HepG2 (cell line): ENCODE results near the gene KCTD14. TPM values are rescaled to one million over a fixed set of nuclear protein-coding genes. Genes with fewer than 3 reads are reported as not detected.
A peak's percentile ranks its signal among the peaks of the same experiment; 100 is the strongest.

ENCODE experiments used
- BCL6 ChIP-seq: IDR thresholded peaks from 2 replicates; pipeline ENCODE4 v1.6.1; 2016; ENCODE audit warnings: missing genetic modification reagents, missing compliant biosample characterization
- CBFB ChIP-seq: sonication (generic); formaldehyde crosslinking; IDR thresholded peaks from 2 replicates; pipeline ENCODE4 v1.4.0; 2020; ENCODE audit warnings: missing genetic modification reagents
- ESRRA ChIP-seq: sonication (generic); formaldehyde crosslinking; IDR thresholded peaks from 2 replicates; pipeline ENCODE4 v1.5.1; 2020; ENCODE audit warnings: mild to moderate bottlenecking, low read depth, missing genetic modification reagents
- GATAD1 ChIP-seq: IDR thresholded peaks from 2 replicates; pipeline ENCODE4 v1.6.1; 2016; ENCODE audit warnings: missing genetic modification reagents, missing compliant biosample characterization
- GFI1 ChIP-seq: sonication (generic); formaldehyde crosslinking; IDR thresholded peaks from 2 replicates; pipeline ENCODE4 v1.5.0; 2020; ENCODE audit warnings: missing genetic modification reagents, mild to moderate bottlenecking, borderline replicate concordance
- HOXA3 ChIP-seq: sonication (generic); formaldehyde crosslinking; IDR thresholded peaks from 2 replicates; pipeline ENCODE4 v1.5.0; 2020; ENCODE audit warnings: missing genetic modification reagents
- IRF2 ChIP-seq: IDR thresholded peaks from 2 replicates; pipeline ENCODE4 v1.6.1; 2018; ENCODE audit warnings: missing genetic modification reagents, missing compliant biosample characterization
- KAT8 ChIP-seq: IDR thresholded peaks from 2 replicates; pipeline ENCODE4 v1.6.1; 2016; ENCODE audit warnings: missing genetic modification reagents, missing compliant biosample characterization
- KDM4B ChIP-seq: sonication (generic); formaldehyde crosslinking; IDR thresholded peaks from 2 replicates; pipeline ENCODE4 v1.4.0; 2020; ENCODE audit warnings: missing genetic modification reagents
- MBD4 ChIP-seq: IDR thresholded peaks from 2 replicates; pipeline ENCODE4 v1.6.1; 2012; ENCODE audit warnings: low read length, inconsistent platforms, borderline replicate concordance
- MTA3 ChIP-seq: sonication (generic); formaldehyde crosslinking; IDR thresholded peaks from 2 replicates; pipeline ENCODE4 v1.4.0; 2020; ENCODE audit warnings: missing genetic modification reagents
- NFIB ChIP-seq: sonication (generic); formaldehyde crosslinking; IDR thresholded peaks from 2 replicates; pipeline ENCODE4 v1.9.0; 2021; ENCODE audit warnings: missing genetic modification reagents, mild to moderate bottlenecking, borderline replicate concordance
- NFYB ChIP-seq: sonication (generic); formaldehyde crosslinking; IDR thresholded peaks from 2 replicates; pipeline ENCODE4 v1.4.0; 2020; ENCODE audit warnings: missing genetic modification reagents
- REXO4 ChIP-seq: sonication (generic); formaldehyde crosslinking; IDR thresholded peaks from 2 replicates; pipeline ENCODE4 v1.8.0; 2022; ENCODE audit warnings: missing genetic modification reagents, mild to moderate bottlenecking, borderline replicate concordance
- SIN3A ChIP-seq: IDR thresholded peaks from 2 replicates; pipeline ENCODE4 v1.6.1; 2011; ENCODE audit warnings: low read depth, mild to moderate bottlenecking, control low read depth, low read length, borderline replicate concordance
- SP2 ChIP-seq: sonication (generic); formaldehyde crosslinking; IDR thresholded peaks from 2 replicates; pipeline ENCODE4 v1.5.1; 2020; ENCODE audit warnings: mild to moderate bottlenecking, missing genetic modification reagents
- YEATS2 ChIP-seq: sonication (generic); formaldehyde crosslinking; IDR thresholded peaks from 2 replicates; pipeline ENCODE4 v1.4.0; 2020; ENCODE audit warnings: missing genetic modification reagents, borderline replicate concordance
- ZFP36L2 ChIP-seq: sonication (generic); formaldehyde crosslinking; IDR thresholded peaks from 2 replicates; pipeline ENCODE4 v1.4.0; 2020; ENCODE audit warnings: missing genetic modification reagents
- ZNF251 ChIP-seq: sonication (generic); formaldehyde crosslinking; IDR thresholded peaks from 2 replicates; pipeline ENCODE4 v1.9.0; 2021; ENCODE audit warnings: mild to moderate bottlenecking, missing genetic modification reagents
- ZNF430 ChIP-seq: sonication (generic); formaldehyde crosslinking; IDR thresholded peaks from 2 replicates; pipeline ENCODE4 v1.9.0; 2021; ENCODE audit warnings: mild to moderate bottlenecking, missing genetic modification reagents
- polyA plus RNA-seq, 8 experiments: library from polyadenylated mRNA; depleted of rRNA in 3 of 8; stranded (reverse) in 7 of 8; unstranded in 1 of 8; fragments of >200 nt; fragmentation: Illumina TruSeq in 4 of 8; extraction: Trizol in 4 of 8; gene quantifications; 2 replicates each; pipeline versions ENCODE4 v1.2.1 to v1.2.3, GENCODE V29; 2011 to 2016; ENCODE audit warnings: low read depth in 4 of 8, missing spikeins in 1 of 8, mixed read lengths in 1 of 8; ENCODE audit not compliant: insufficient read depth in 1 of 8
- total RNA-seq, 5 experiments: library from RNA; depleted of rRNA; stranded (reverse); fragments of >200 nt; fragmentation: Illumina TruSeq; extraction: Trizol; gene quantifications; 2 replicates each; pipeline ENCODE4 v1.2.3, GENCODE V29; 2016; ENCODE audit warnings: low read depth in 1 of 5
- TF ChIP-seq, protein P1 (sequence below): sonication (generic); formaldehyde crosslinking; IDR thresholded peaks from 2 replicates; pipeline ENCODE4 v1.4.0; 2020; ENCODE audit warnings: missing genetic modification reagents
- TF ChIP-seq, protein P2 (sequence below): sonication (generic); formaldehyde crosslinking; IDR thresholded peaks from 2 replicates; pipeline ENCODE4 v1.5.0; 2020; ENCODE audit warnings: mild to moderate bottlenecking, missing genetic modification reagents
- TF ChIP-seq, protein P3 (sequence below): sonication (generic); formaldehyde crosslinking; IDR thresholded peaks from 2 replicates; pipeline ENCODE4 v1.4.0; 2020; ENCODE audit warnings: missing genetic modification reagents, mild to moderate bottlenecking, borderline replicate concordance

Gene KCTD14
- total and polyA plus RNA-seq, 2 of the 13 experiments (the other 11 are each of a cell fraction or from before 2014, with no cell fraction given): 10.3 to 15.6 TPM

DNA sequence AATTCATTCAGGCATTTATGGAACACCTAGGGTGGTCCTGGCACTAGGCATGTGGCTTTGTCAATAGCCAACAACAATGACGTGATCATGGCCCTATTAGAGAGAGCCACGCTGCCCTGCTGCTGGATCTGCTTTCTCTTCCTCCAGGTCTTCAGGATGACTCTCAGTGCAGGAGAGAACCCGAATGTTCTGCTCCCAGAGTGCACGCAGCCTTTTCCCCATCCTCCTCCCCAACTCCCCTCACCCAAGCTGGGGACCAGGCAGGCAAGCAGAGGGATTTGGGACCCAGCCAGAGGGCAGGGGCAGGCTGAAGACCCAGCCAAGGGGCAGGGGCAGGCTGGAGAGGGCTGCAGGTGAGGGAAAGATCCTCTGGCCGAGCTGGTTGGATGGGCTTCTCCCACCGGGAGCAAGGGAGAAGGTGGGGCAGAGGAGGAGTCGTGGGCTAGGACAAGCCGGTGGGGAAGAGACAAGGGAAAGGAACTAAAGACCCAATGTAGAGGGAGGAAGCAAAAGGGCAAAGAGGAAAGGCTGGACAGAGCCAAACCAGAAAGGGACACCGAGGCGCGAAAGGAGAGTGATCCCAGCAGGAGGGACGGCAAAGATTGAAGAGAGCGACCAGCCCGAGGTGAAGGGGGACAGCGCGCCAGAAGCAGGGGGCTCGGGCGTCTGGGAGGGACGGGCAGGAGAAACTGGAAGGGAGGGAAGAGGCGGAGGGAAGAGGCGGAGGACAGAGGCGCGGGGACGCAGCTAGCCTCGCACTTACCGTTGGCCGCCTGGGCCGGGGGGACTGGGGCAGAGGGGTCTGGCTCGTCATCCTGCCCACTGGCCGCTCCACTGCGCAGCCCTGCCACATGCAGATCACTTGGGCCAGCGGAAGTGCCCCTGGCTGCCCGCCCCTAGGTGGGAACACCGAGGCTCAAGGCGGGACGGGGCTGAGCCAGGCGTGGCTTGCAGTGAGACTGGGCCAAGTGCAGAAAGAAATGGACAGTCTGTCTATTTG is at the start of gene KCTD14 (continued):
- TF ChIP-seq NFYB (CRISPR knock-in tag) (no peak), ZNF430 (CRISPR knock-in tag) (peak; percentile 61; the same call in 1 of the 2 replicates), SP2 (no peak), BCL6 (CRISPR knock-in tag) (0 out of 2 replicates have a peak, but pooled peaks have one; percentile 31), NFIB (CRISPR knock-in tag) (no peak), KAT8 (CRISPR knock-in tag) (peak; percentile 68; the same call in 1 of the 2 replicates), GATAD1 (CRISPR knock-in tag) (peak; percentile 50; the same call in 1 of the 2 replicates), ESRRA (CRISPR knock-in tag) (no peak), HOXA3 (CRISPR knock-in tag) (peak; percentile 55; the same call in 1 of the 2 replicates), ZNF251 (CRISPR knock-in tag) (no peak), REXO4 (CRISPR knock-in tag) (no peak), SIN3A (peak; percentile 13; the same call in 1 of the 2 replicates), KDM4B (CRISPR knock-in tag) (peak; percentile 44; the same call in 1 of the 2 replicates), MBD4 (no peak), GFI1 (peak; percentile 48; the same call in 1 of the 2 replicates), MTA3 (no peak), IRF2 (CRISPR knock-in tag) (peak; percentile 37; the same call in 1 of the 2 replicates), YEATS2 (CRISPR knock-in tag) (no peak), CBFB (CRISPR knock-in tag) (no peak), ZFP36L2 (CRISPR knock-in tag) (no peak)
- TF ChIP-seq, protein P1, sequence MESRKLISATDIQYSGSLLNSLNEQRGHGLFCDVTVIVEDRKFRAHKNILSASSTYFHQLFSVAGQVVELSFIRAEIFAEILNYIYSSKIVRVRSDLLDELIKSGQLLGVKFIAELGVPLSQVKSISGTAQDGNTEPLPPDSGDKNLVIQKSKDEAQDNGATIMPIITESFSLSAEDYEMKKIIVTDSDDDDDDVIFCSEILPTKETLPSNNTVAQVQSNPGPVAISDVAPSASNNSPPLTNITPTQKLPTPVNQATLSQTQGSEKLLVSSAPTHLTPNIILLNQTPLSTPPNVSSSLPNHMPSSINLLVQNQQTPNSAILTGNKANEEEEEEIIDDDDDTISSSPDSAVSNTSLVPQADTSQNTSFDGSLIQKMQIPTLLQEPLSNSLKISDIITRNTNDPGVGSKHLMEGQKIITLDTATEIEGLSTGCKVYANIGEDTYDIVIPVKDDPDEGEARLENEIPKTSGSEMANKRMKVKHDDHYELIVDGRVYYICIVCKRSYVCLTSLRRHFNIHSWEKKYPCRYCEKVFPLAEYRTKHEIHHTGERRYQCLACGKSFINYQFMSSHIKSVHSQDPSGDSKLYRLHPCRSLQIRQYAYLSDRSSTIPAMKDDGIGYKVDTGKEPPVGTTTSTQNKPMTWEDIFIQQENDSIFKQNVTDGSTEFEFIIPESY (CRISPR knock-in tag): no peak
- TF ChIP-seq, protein P2, sequence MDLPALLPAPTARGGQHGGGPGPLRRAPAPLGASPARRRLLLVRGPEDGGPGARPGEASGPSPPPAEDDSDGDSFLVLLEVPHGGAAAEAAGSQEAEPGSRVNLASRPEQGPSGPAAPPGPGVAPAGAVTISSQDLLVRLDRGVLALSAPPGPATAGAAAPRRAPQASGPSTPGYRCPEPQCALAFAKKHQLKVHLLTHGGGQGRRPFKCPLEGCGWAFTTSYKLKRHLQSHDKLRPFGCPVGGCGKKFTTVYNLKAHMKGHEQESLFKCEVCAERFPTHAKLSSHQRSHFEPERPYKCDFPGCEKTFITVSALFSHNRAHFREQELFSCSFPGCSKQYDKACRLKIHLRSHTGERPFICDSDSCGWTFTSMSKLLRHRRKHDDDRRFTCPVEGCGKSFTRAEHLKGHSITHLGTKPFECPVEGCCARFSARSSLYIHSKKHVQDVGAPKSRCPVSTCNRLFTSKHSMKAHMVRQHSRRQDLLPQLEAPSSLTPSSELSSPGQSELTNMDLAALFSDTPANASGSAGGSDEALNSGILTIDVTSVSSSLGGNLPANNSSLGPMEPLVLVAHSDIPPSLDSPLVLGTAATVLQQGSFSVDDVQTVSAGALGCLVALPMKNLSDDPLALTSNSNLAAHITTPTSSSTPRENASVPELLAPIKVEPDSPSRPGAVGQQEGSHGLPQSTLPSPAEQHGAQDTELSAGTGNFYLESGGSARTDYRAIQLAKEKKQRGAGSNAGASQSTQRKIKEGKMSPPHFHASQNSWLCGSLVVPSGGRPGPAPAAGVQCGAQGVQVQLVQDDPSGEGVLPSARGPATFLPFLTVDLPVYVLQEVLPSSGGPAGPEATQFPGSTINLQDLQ (CRISPR knock-in tag): no peak
- TF ChIP-seq, protein P3, sequence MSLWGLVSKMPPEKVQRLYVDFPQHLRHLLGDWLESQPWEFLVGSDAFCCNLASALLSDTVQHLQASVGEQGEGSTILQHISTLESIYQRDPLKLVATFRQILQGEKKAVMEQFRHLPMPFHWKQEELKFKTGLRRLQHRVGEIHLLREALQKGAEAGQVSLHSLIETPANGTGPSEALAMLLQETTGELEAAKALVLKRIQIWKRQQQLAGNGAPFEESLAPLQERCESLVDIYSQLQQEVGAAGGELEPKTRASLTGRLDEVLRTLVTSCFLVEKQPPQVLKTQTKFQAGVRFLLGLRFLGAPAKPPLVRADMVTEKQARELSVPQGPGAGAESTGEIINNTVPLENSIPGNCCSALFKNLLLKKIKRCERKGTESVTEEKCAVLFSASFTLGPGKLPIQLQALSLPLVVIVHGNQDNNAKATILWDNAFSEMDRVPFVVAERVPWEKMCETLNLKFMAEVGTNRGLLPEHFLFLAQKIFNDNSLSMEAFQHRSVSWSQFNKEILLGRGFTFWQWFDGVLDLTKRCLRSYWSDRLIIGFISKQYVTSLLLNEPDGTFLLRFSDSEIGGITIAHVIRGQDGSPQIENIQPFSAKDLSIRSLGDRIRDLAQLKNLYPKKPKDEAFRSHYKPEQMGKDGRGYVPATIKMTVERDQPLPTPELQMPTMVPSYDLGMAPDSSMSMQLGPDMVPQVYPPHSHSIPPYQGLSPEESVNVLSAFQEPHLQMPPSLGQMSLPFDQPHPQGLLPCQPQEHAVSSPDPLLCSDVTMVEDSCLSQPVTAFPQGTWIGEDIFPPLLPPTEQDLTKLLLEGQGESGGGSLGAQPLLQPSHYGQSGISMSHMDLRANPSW (CRISPR knock-in tag): no peak
